Prostate gland (tissue), 2 donors: ENCODE data around the gene RUNDC3A. TPM values are rescaled to one million over a fixed set of nuclear protein-coding genes. Genes with fewer than 3 reads are reported as not detected.
"Not testable (repeated sequence)": the region's sequence is repeated elsewhere in the genome, so short reads cannot be mapped to it uniquely, and the experiment has no call there.

ENCODE experiments used
- DNase-seq: peaks from one replicate; pipeline ENCODE4 v3.0.0-alpha.2; 2019; ENCODE audit warnings: low spot score
- H3K27ac ChIP-seq, 2 donors: fragments of 200-600 bp; sonication (generic); 2 replicates each; pipeline ENCODE4 v1.5.1; 2017 to 2019
- H3K27me3 ChIP-seq: fragments of 200-600 bp; sonication (generic); replicated peaks from 2 replicates; pipeline ENCODE4 v1.5.1; 2019; ENCODE audit not compliant: insufficient read depth
- H3K36me3 ChIP-seq, 2 donors: fragments of 200-600 bp; sonication (generic); 1 replicate in 1 of 2; 2 replicates in 1 of 2; pipeline versions ENCODE4 v1.5.1 to v1.8.1; 2017 to 2019
- H3K4me1 ChIP-seq: fragments of 200-600 bp; sonication (generic); replicated peaks from 2 replicates; pipeline ENCODE4 v1.5.1; 2019
- H3K4me3 ChIP-seq, 2 donors: fragments of 200-600 bp; sonication (generic); 2 replicates each; pipeline ENCODE4 v1.5.1; 2017 to 2019
- H3K9me3 ChIP-seq: fragments of 200-600 bp; sonication (generic); 2 replicates; pipeline ENCODE4 v1.5.1; 2017
- CTCF ChIP-seq, 4 experiments: fragments of 200-600 bp in 2 of 4; fragments of 450-650 bp in 2 of 4; sonication (generic) in 2 of 4; IDR thresholded peaks; 1 replicate in 3 of 4; 2 replicates in 1 of 4; pipeline ENCODE4 v1.5.1; 2016 to 2019; ENCODE audit warnings: antibody characterized with exemption in 4 of 4, mild to moderate bottlenecking in 2 of 4, moderate library complexity in 2 of 4
- POLR2A ChIP-seq: fragments of 450-650 bp; IDR thresholded peaks from one replicate; pipeline ENCODE4 v1.6.1; 2016; ENCODE audit warnings: antibody characterized with exemption, mild to moderate bottlenecking
- POLR2AphosphoS5 ChIP-seq: sonication (generic); formaldehyde crosslinking; IDR thresholded peaks from one replicate; pipeline ENCODE4 v1.6.1; 2017; ENCODE audit warnings: antibody characterized with exemption
- WGBS: methylation state at CpG from one replicate; pipeline ENCODE4 v1.1.5; 2018; 5-methylcytosine and 5-hydroxymethylcytosine counted together
- intact Hi-C: fragments of 100-400 bp; cut with DNase I; formaldehyde crosslinking; loops from one replicate; pipeline ENCODE4 v1.14.2; 2022
- total RNA-seq, 2 donors: library from RNA; depleted of rRNA; stranded (reverse); fragments of >200 nt; gene quantifications; one replicate each; pipeline ENCODE4 v1.1.0, GENCODE V29; 2016

Gene RUNDC3A
- total RNA-seq, 2 donors from 2014 or later, result 0.68 to 2.9 TPM

- 54% methylated on average over 3 of the region's 3 CpGs for WGBS
- H3K36me3 ChIP-seq, result no peaks in the 10 kb centered on the region
- DNase-seq, result no peak
- H3K27me3 ChIP-seq, result no peaks in the 10 kb centered on the region
- H3K9me3 ChIP-seq, result no peaks in the 10 kb centered on the region
- H3K27ac ChIP-seq, result no peak overlapping the region
- intact Hi-C loops, result no loop called here
- TF ChIP-seq POLR2A, result no peak
- no peak for TF ChIP-seq POLR2AphosphoS5
- no peak for TF ChIP-seq CTCF (IDR thresholded peaks at IDR 0.05)
- no peak overlapping the region for H3K4me3 ChIP-seq
- H3K4me1 ChIP-seq, result no peaks in the 10 kb centered on the region
Observed at GRCh38 chr17:44334727-44335126, 26.3 kb downstream of the RUNDC3A start.

- TF ChIP-seq POLR2AphosphoS5 (no peak), POLR2A (no peak), CTCF (IDR thresholded peaks at IDR 0.05) (no peak)
- intact Hi-C loops, result no loop called here
- H3K4me3 ChIP-seq, result no peak overlapping the region
- H3K9me3 ChIP-seq, result no peaks in the 10 kb centered on the region
- no peaks in the 10 kb centered on the region for H3K4me1 ChIP-seq
- whole genome bisulfite sequencing, result 80% methylated on average over 3 of the region's 3 CpGs
- no peak overlapping the region for H3K27ac ChIP-seq
- H3K27me3 ChIP-seq, result no peaks in the 10 kb centered on the region
- DNase-seq, result no peak
- H3K36me3 ChIP-seq, result no peaks in the 10 kb centered on the region
Observed at GRCh38 chr17:44335564-44335963, 27.2 kb downstream of the RUNDC3A start.

- WGBS, result 53% methylated on average over 5 of the region's 5 CpGs
- H3K27ac ChIP-seq, result no peak overlapping the region
- no peak for TF ChIP-seq POLR2AphosphoS5
- H3K4me1 ChIP-seq, result no peaks in the 10 kb centered on the region
- H3K27me3 ChIP-seq, result no peaks in the 10 kb centered on the region
- H3K4me3 ChIP-seq, result no peak overlapping the region
- H3K36me3 ChIP-seq, result no peaks in the 10 kb centered on the region
- intact Hi-C loops, result no loop called here
- DNase-seq, result no peak
- H3K9me3 ChIP-seq, result no peaks in the 10 kb centered on the region
Observed at GRCh38 chr17:44335968-44336367, 27.6 kb downstream of the RUNDC3A start.

- Histone ChIP-seq H3K9me3 (no peaks in the 10 kb centered on the region), H3K4me3 (no peak overlapping the region), H3K4me1 (no peaks in the 10 kb centered on the region), H3K27ac (no peak overlapping the region), H3K36me3 (no peaks in the 10 kb centered on the region), H3K27me3 (no peaks in the 10 kb centered on the region)
- intact Hi-C loops, result no loop called here
- 53% methylated on average over 6 of the region's 6 CpGs for WGBS
- TF ChIP-seq POLR2AphosphoS5 (no peak), POLR2A (no peak), CTCF (IDR thresholded peaks at IDR 0.05) (no peak)
- DNase-seq, result no peak
Observed at GRCh38 chr17:44338702-44339101, 30.3 kb downstream of the RUNDC3A start.

GRCh38 chr17:44340553-44340952, 32.2 kb downstream of the RUNDC3A start:
- H3K4me3 ChIP-seq, DNase-seq, H3K27ac ChIP-seq, H3K9me3 ChIP-seq, H3K36me3 ChIP-seq, intact Hi-C loops, H3K27me3 ChIP-seq, H3K4me1 ChIP-seq: not testable (repeated sequence)
- 67% methylated on average over 5 of the region's 5 CpGs for WGBS

GRCh38 chr17:44343510-44344209, 35.3 kb downstream of the RUNDC3A start:
- TF ChIP-seq CTCF (IDR thresholded peaks at IDR 0.05) (no peak), POLR2AphosphoS5 (no peak), POLR2A (no peak)
- 68% methylated on average over 11 of the region's 11 CpGs for WGBS
- intact Hi-C loops, result loop anchor here (2.0 kb wide), 1 partner anchor 19 kb away; the partner anchor contains the start of gene SLC25A39
- Histone ChIP-seq H3K4me1 (no peaks in the 10 kb centered on the region), H3K27ac (no peak overlapping the region), H3K36me3 (no peaks in the 10 kb centered on the region), H3K9me3 (no peaks in the 10 kb centered on the region), H3K4me3 (no peak overlapping the region), H3K27me3 (no peaks in the 10 kb centered on the region)
- no peak for DNase-seq
